Right lobe of liver (tissue), 6 donors: ENCODE results near the gene PTPN7. TPM values are rescaled to one million over a fixed set of nuclear protein-coding genes. Genes with fewer than 3 reads are reported as not detected.

Source experiments
- ATAC-seq, 4 donors: fragments of 200-7000 bp; cut with Tn5 transposase; one replicate each; pipeline ENCODE4 v1.9.1; 2020; ENCODE audit warnings: mild to moderate bottlenecking in 4 of 4, moderate library complexity in 4 of 4
- DNase-seq, 3 donors: peaks; one replicate each; pipeline ENCODE4 v3.0.0-alpha.2; 2020
- H3K27ac ChIP-seq, 3 donors: fragments of 200-600 bp; one replicate each; pipeline ENCODE4 v1.8.0; 2022
- H3K27me3 ChIP-seq, 2 donors: fragments of 200-600 bp; one replicate each; pipeline ENCODE4 v1.8.0; 2022
- H3K36me3 ChIP-seq, 4 donors: fragments of 200-600 bp; sonication (generic) in 1 of 4; one replicate each; pipeline versions ENCODE4 v1.5.1 to v1.8.0; 2017 to 2022; ENCODE audit warnings: control low read depth in 1 of 4
- H3K4me1 ChIP-seq, 4 donors: fragments of 200-600 bp; sonication (generic) in 1 of 4; one replicate each; pipeline versions ENCODE4 v1.5.1 to v1.8.0; 2017 to 2022; ENCODE audit warnings: control low read depth in 1 of 4
- H3K4me3 ChIP-seq, 3 donors: fragments of 200-600 bp; one replicate each; pipeline ENCODE4 v1.8.0; 2022
- H3K9me3 ChIP-seq, 4 donors: fragments of 200-600 bp; sonication (generic) in 1 of 4; one replicate each; pipeline versions ENCODE4 v1.5.1 to v1.8.0; 2017 to 2022; ENCODE audit warnings: control low read depth in 1 of 4
- CTCF ChIP-seq, 4 donors: fragments of 200-600 bp in 3 of 4; fragments of 450-650 bp in 1 of 4; IDR thresholded peaks; one replicate each; pipeline versions ENCODE4 v1.5.1 to v1.8.0; 2016 to 2022; ENCODE audit warnings: antibody characterized with exemption in 4 of 4, mild to moderate bottlenecking in 2 of 4
- POLR2A ChIP-seq: fragments of 450-650 bp; IDR thresholded peaks from one replicate; pipeline ENCODE4 v1.6.1; 2017; ENCODE audit warnings: antibody characterized with exemption, mild to moderate bottlenecking
- WGBS: methylation state at CpG from one replicate; pipeline ENCODE4 v1.1.6; 2018; ENCODE audit warnings: low coverage, low lambda C conversion rate; ENCODE audit not compliant: insufficient coverage; ENCODE audit errors: missing lambda C conversion rate; 5-methylcytosine and 5-hydroxymethylcytosine counted together
- intact Hi-C, 2 donors: fragments of 100-400 bp; cut with DNase I; formaldehyde crosslinking; loops; one replicate each; pipeline versions ENCODE4 v1.11.2 to v1.14.1; 2022
- total RNA-seq, 6 experiments: library from RNA; depleted of rRNA in 2 of 6; stranded (reverse); fragments of >200 nt in 2 of 6; fragmentation: NEBNext Ultra II Directional in 3 of 6; extraction: Animal tissue kit (Norgen Biotek cat#: 25700) in 3 of 6; gene quantifications; one replicate each; pipeline versions ENCODE4 v1.1.0 to v1.2.4, GENCODE V29; 2016 to 2023
- donor health status: DM: no; HTN: yes; CAD: no.
- donor health status: DM: no; HTN: no; CAD: no.
- donor health status: DM: no; HTN: no; CAD: no.
- donor health status: DM: no; HTN: yes; CAD: no.
- donor health status: DM: no; HTN: yes; CAD: no.

The PTPN7 gene
- total RNA-seq, 6 experiments from 2014 or later, result 0.18 to 5.1 (median 0.73) TPM

DNA sequence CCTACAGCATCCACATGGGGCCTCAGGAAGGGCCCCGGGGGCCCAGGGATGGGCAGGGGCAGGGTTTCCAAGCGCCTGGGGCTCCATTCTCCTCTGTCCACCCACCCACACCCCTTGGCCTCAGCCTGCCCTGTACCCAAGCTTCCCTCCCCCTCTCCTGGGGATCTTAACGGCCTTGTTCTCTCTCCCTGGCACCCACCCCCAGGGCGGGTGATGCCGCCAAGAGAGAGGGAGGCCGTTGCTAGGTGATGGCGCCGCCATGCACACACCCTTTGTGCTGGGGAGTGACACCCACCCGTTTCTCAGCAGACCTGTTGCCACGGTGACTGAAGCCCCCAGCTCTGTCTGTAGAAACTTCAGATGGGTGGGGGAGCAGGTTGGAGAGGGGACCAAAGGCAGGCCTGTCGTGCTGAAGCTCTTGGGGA is 30.1 kb downstream of the PTPN7 start:
- intact Hi-C loops, result loop anchor here in 1 of 2 donors (5.0 kb wide), 1 partner anchor 128 kb away; no protein-coding TSS in a partner anchor
- H3K27me3 ChIP-seq, result no peaks in the 10 kb centered on the region
- ATAC-seq (peak in 1 of 4 donors; percentile 6), DNase-seq (no peak)
- no peak for TF ChIP-seq CTCF (IDR thresholded peaks at IDR 0.05)
- no peak for TF ChIP-seq POLR2A
- peaks cover 0 to 13% (median 6%) of the 10 kb centered on the region in 4 donors for H3K4me1 ChIP-seq
- no peak overlapping the region for H3K4me3 ChIP-seq
- H3K27ac ChIP-seq, result no peak overlapping the region
- no peaks in the 10 kb centered on the region for H3K9me3 ChIP-seq
- 40% methylated on average over 3 of the region's 11 CpGs for WGBS
- H3K36me3 ChIP-seq, result peaks cover 4 to 19% (median 12%) of the 10 kb centered on the region in 4 donors

DNA sequence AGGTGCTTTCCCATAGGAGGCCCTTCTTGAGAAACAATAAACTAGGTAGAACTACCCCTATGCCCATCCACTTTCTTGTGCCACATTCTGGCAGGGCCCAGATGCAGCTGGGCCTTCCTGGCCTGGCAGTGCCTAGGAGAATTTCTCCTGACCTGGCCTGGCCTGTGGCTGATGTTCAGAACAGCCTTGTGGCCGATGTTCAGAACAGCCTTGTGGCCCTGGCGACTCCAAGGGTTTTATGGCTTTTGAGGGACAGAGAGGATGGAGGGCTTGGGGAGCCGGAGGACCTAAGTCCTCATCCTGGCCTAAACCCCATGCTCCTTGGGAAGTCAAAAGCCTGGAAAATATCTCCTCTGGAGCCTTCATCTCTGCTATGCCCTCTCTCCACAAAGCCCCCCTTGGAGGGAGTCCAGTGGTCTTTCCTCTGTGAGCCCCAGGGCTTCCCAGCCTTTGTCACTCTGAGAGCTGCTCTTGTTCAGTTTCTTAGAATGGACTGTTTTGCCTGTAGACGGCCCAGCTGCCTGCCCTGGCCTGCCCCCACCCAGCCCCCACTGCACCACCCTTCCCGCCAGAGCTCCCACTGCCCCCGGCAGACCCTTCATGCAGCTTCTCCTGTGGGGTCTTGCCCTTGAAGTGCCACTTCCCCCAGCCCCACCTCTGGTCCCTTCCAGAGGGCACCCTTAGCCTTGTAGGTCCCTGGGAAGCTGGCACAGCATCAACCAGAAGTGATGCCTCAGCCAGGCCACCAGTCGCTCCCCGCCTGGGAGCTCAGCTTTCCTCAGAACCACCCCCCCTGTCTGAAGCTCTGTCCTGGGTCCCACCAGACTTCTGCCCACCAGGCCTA is 30.7 kb downstream of the PTPN7 start:
- WGBS, result 63% methylated on average over 3 of the region's 8 CpGs
- Histone ChIP-seq H3K27ac (no peak overlapping the region), H3K36me3 (peaks cover 4 to 15% (median 10%) of the 10 kb centered on the region in 4 donors), H3K4me1 (peaks cover 0 to 7% (median 3%) of the 10 kb centered on the region in 4 donors), H3K4me3 (no peak overlapping the region), H3K9me3 (no peaks in the 10 kb centered on the region), H3K27me3 (no peaks in the 10 kb centered on the region)
- intact Hi-C loops, result loop anchor here (5.0 to 10.0 kb wide), 3 partner anchors 127 to 245 kb away; partner anchors contain the start of gene SHISA4 (in 1 of the 2)
- no peak for TF ChIP-seq POLR2A
- TF ChIP-seq CTCF (IDR thresholded peaks at IDR 0.05), result no peak
- peak in 1 of 4 donors; percentile 11 for ATAC-seq
- DNase-seq, result no peak

GRCh38 chr1:202127836-202128622 is 32.4 kb downstream of the PTPN7 start:
- ATAC-seq, result no peak
- Histone ChIP-seq H3K9me3 (no peaks in the 10 kb centered on the region), H3K4me3 (no peak overlapping the region), H3K4me1 (no peaks in the 10 kb centered on the region), H3K36me3 (no peaks in the 10 kb centered on the region), H3K27ac (no peak overlapping the region), H3K27me3 (no peaks in the 10 kb centered on the region)
- TF ChIP-seq CTCF (IDR thresholded peaks at IDR 0.05), result no peak
- TF ChIP-seq POLR2A, result no peak
- 88% methylated on average over 5 of the region's 26 CpGs for WGBS
- no peak for DNase-seq
- intact Hi-C loops, result loop anchor here (10.0 kb wide), 2 partner anchors 223 to 243 kb away; partner anchors contain the start of gene SHISA4 (in 1 of the 2)

DNA sequence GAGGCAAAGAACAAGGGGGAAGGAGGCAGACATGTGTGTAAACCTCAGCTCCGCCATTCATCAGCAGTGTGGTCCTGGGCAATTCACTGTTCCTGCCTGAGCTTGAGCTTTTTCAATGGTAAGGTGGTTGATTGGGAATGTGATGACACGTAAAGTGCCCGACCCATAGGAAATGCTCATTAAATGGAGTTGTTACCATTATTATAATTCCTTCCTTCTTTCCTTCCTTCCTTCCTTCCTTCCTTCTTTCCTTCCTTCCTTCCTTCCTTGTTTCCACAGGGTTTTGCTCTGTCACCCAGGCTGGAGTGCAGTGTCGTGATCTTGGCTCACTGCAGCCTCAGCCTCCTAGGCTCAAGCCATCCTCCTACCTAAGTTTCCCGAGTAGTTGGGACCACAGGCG is 33.3 kb downstream of the PTPN7 start:
- Histone ChIP-seq H3K27me3 (no peaks in the 10 kb centered on the region), H3K36me3 (no peaks in the 10 kb centered on the region), H3K27ac (no peak overlapping the region), H3K4me1 (no peaks in the 10 kb centered on the region), H3K9me3 (no peaks in the 10 kb centered on the region), H3K4me3 (no peak overlapping the region)
- ATAC-seq (no peak), DNase-seq (no peak)
- WGBS, result 80% methylated on average over 5 of the region's 6 CpGs
- intact Hi-C loops, result loop anchor here (10.0 kb wide), 2 partner anchors 222 to 242 kb away; partner anchors contain the start of gene SHISA4 (in 1 of the 2)
- no peak for TF ChIP-seq POLR2A
